SK-N-SH treated with all-trans-retinoic acid at 6 μM for 48 hours (cell line): Measurements from ENCODE around the gene NAV3.

Source experiments
- ATAC-seq: fragments of 200-7000 bp; cut with Tn5 transposase; 3 replicates; pipeline ENCODE4 v1.9.1; 2020; ENCODE audit warnings: mild to moderate bottlenecking, moderate library complexity
- ARNTL ChIP-seq: fragments of 450-650 bp; formaldehyde crosslinking; IDR thresholded peaks from 2 replicates; pipeline ENCODE4 v1.5.0; 2020; ENCODE audit warnings: low read depth, mild to moderate bottlenecking, moderate library complexity, borderline replicate concordance
- BACH2 ChIP-seq: fragments of 250-450 bp; sonication (Bioruptor Pico); IDR thresholded peaks from 2 replicates; pipeline ENCODE4 v1.9.0; 2021; ENCODE audit warnings: mild to moderate bottlenecking, borderline replicate concordance
- CREB5 ChIP-seq: fragments of 250-450 bp; sonication (Bioruptor Pico); IDR thresholded peaks from 2 replicates; pipeline ENCODE4 v1.5.1; 2020; ENCODE audit warnings: low read depth, mild to moderate bottlenecking, moderate library complexity
- CSDC2 ChIP-seq: fragments of 250-450 bp; sonication (Bioruptor Pico); IDR thresholded peaks from 2 replicates; pipeline ENCODE4 v1.5.0; 2020; ENCODE audit warnings: mild to moderate bottlenecking, moderate library complexity
- CSRNP3 ChIP-seq: fragments of 250-450 bp; sonication (Bioruptor Pico); IDR thresholded peaks from 2 replicates; pipeline ENCODE4 v1.5.1; 2021; ENCODE audit warnings: mild to moderate bottlenecking, moderate library complexity
- ESRRG ChIP-seq: fragments of 250-450 bp; sonication (Bioruptor Pico); IDR thresholded peaks from 2 replicates; pipeline ENCODE4 v1.6.1; 2021; ENCODE audit warnings: mild to moderate bottlenecking
- GLIS3 ChIP-seq: fragments of 250-450 bp; sonication (Bioruptor Pico); IDR thresholded peaks from 2 replicates; pipeline ENCODE4 v1.5.0; 2020; ENCODE audit warnings: mild to moderate bottlenecking, moderate library complexity
- ISL1 ChIP-seq: fragments of 250-450 bp; sonication (Bioruptor Pico); IDR thresholded peaks from 2 replicates; pipeline ENCODE4 v2.1.2; 2022; ENCODE audit warnings: mild to moderate bottlenecking, moderate library complexity
- OSR1 ChIP-seq: fragments of 250-450 bp; sonication (Bioruptor Pico); IDR thresholded peaks from 2 replicates; pipeline ENCODE4 v1.8.0; 2022; ENCODE audit warnings: moderate library complexity, mild to moderate bottlenecking, inconsistent platforms
- PPARA ChIP-seq: fragments of 250-450 bp; sonication (Bioruptor Pico); IDR thresholded peaks from 2 replicates; pipeline ENCODE4 v1.5.0; 2020; ENCODE audit warnings: mild to moderate bottlenecking, borderline replicate concordance
- SNAI2 ChIP-seq: fragments of 250-450 bp; sonication (Bioruptor Pico); IDR thresholded peaks from 2 replicates; pipeline ENCODE4 v1.5.0; 2020; ENCODE audit warnings: mild to moderate bottlenecking, moderate library complexity
- TCF4 ChIP-seq: fragments of 250-450 bp; sonication (Bioruptor Pico); IDR thresholded peaks from 2 replicates; pipeline ENCODE4 v1.8.0; 2021; ENCODE audit warnings: mild to moderate bottlenecking, moderate library complexity, borderline replicate concordance
- TOX ChIP-seq: fragments of 250-450 bp; sonication (Bioruptor Pico); IDR thresholded peaks from 2 replicates; pipeline ENCODE4 v1.8.0; 2021; ENCODE audit warnings: mild to moderate bottlenecking, moderate library complexity, borderline replicate concordance
- TSHZ2 ChIP-seq: fragments of 250-450 bp; sonication (Bioruptor Pico); IDR thresholded peaks from 2 replicates; pipeline ENCODE4 v1.5.0; 2020; ENCODE audit warnings: mild to moderate bottlenecking, moderate library complexity
- ZC3H10 ChIP-seq: fragments of 250-450 bp; sonication (Bioruptor Pico); IDR thresholded peaks from 2 replicates; pipeline ENCODE4 v1.5.1; 2021; ENCODE audit warnings: mild to moderate bottlenecking, moderate library complexity
- ZFP3 ChIP-seq: fragments of 250-450 bp; sonication (Bioruptor Pico); IDR thresholded peaks from 2 replicates; pipeline ENCODE4 v1.5.0; 2020; ENCODE audit warnings: mild to moderate bottlenecking, moderate library complexity
- ZFP30 ChIP-seq: fragments of 450-650 bp; formaldehyde crosslinking; IDR thresholded peaks from 2 replicates; pipeline ENCODE4 v1.5.0; 2022; ENCODE audit warnings: mild to moderate bottlenecking, moderate library complexity
- ZNF565 ChIP-seq: fragments of 450-650 bp; formaldehyde crosslinking; conservative IDR thresholded peaks from 2 replicates; pipeline ENCODE4 v1.5.0; 2020; ENCODE audit warnings: low read depth, mild to moderate bottlenecking, moderate library complexity
- ZNF70 ChIP-seq: fragments of 450-650 bp; formaldehyde crosslinking; IDR thresholded peaks from 2 replicates; pipeline ENCODE4 v1.5.0; 2020; ENCODE audit warnings: mild to moderate bottlenecking, moderate library complexity
- ZNF8 ChIP-seq: fragments of 450-650 bp; formaldehyde crosslinking; IDR thresholded peaks from 2 replicates; pipeline ENCODE4 v1.5.0; 2020; ENCODE audit warnings: mild to moderate bottlenecking, moderate library complexity

Gene NAV3

GRCh38 chr12:77947330-77947729, 116.6 kb downstream of the NAV3 start:
- peak; percentile 87 for ATAC-seq
- TF ChIP-seq CSDC2 (CRISPR knock-in tag) (no peak), ISL1 (CRISPR knock-in tag) (peak; percentile 64)

GRCh38 chr12:77947746-77948145, 117.1 kb downstream of the NAV3 start:
- TF ChIP-seq CSRNP3 (CRISPR knock-in tag) (no peak), TCF4 (CRISPR knock-in tag) (no peak), ZNF8 (no peak)

GRCh38 chr12:77949943-77950342, 119.2 kb downstream of the NAV3 start:
- no peak for ATAC-seq
- TF ChIP-seq ARNTL (CRISPR knock-in tag) (no peak), GLIS3 (CRISPR knock-in tag) (no peak), TCF4 (CRISPR knock-in tag) (no peak)

More at GRCh38 chr12:77947746-77948145, 117.1 kb downstream of the NAV3 start:
- ATAC-seq = peak; percentile 8; the same call in 2 of the 3 replicates

- TF ChIP-seq ZC3H10 (CRISPR knock-in tag) (no peak), TOX (CRISPR knock-in tag) (no peak), PPARA (CRISPR knock-in tag) (no peak), ZNF565 (CRISPR knock-in tag) (no peak), ISL1 (CRISPR knock-in tag) (no peak)
- TF ChIP-seq, all 23 proteins: peak for 0
- ATAC-seq = peak; percentile 55
These were observed 123.0 kb downstream of the NAV3 start for GRCh38 chr12:77953528-77954205.

GRCh38 chr12:77954206-77954555, 123.5 kb downstream of the NAV3 start:
- no peak for TF ChIP-seq ZNF8
- TF ChIP-seq TSHZ2 (CRISPR knock-in tag) = no peak
- ATAC-seq = peak; percentile 27; the same call in 2 of the 3 replicates

GRCh38 chr12:77957062-77957461, 126.4 kb downstream of the NAV3 start:
- ATAC-seq = peak; percentile 14; the same call in 2 of the 3 replicates
- no peak for TF ChIP-seq GLIS3 (CRISPR knock-in tag)
- no peak for TF ChIP-seq OSR1
- no peak for TF ChIP-seq CSDC2 (CRISPR knock-in tag)
- TF ChIP-seq ARNTL (CRISPR knock-in tag) = no peak
- TF ChIP-seq CREB5 = no peak
- no peak for TF ChIP-seq SNAI2 (CRISPR knock-in tag)
- no peak for TF ChIP-seq TOX (CRISPR knock-in tag)
- TF ChIP-seq ESRRG = no peak
- no peak for TF ChIP-seq ZFP3 (CRISPR knock-in tag)
- TF ChIP-seq ZC3H10 (CRISPR knock-in tag) = no peak
- no peak for TF ChIP-seq PPARA (CRISPR knock-in tag)
- no peak for TF ChIP-seq ZFP30 (CRISPR knock-in tag)
- TF ChIP-seq BACH2 (CRISPR knock-in tag) = no peak
- TF ChIP-seq ZNF70 = no peak
- TF ChIP-seq TCF4 (CRISPR knock-in tag) = no peak
- TF ChIP-seq TSHZ2 (CRISPR knock-in tag) = no peak
